ENCODE measurements around the gene WNT9B. TPM values are rescaled to one million over a fixed set of nuclear protein-coding genes. Genes with fewer than 3 reads are reported as not detected.
A peak's percentile ranks its signal among the peaks of the same experiment; 100 is the strongest.

Gene WNT9B
- polyA plus RNA-seq, 1 experiment = not detected

DNA sequence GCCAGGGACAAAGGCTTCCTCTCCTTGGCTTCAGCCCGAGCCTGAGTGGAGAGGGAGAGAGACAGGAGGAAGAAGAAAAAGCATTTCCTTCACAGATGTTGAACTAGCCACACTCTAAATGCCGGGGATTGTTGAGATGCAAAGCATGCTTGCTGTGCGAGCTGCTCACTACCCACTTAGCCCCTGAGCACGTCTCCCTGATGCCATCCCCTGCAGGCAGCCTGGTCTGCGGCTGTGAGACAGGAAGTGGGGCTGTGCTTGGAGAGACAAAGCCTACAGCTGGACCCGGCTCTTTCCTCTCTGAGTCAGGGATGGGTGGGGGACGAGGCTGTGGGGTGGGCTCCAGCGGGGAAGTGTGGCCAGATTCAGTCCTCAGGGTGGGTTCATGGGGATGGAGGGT, 13.7 kb downstream of the WNT9B start:
- 0 out of 2 replicates have a peak, but pooled peaks have one; percentile 6 for TF ChIP-seq CTCF (IDR thresholded peaks at IDR 0.05; ENCODE audit: insufficient read depth, low read depth, low read length)
- peaks cover 6% of the 10 kb centered on the region for H3K27me3 ChIP-seq (ENCODE audit: control insufficient read depth, insufficient read depth, low read length)
- DNase-seq (ENCODE audit: low read depth) = peak; percentile 58
- POLR2A ChIA-PET = no interaction called here
- H3K4me3 ChIP-seq (ENCODE audit: low read depth, low read length) = no peak overlapping the region
- CTCF ChIA-PET = interaction anchor here (0.6 to 3.8 kb wide), 4 partner anchors 11 to 399 kb away, joined by 3 to 16 read pairs (median 9); no protein-coding TSS in a partner anchor
- no peaks in the 10 kb centered on the region for H3K36me3 ChIP-seq (ENCODE audit: control insufficient read depth, insufficient read depth, low read length)

GRCh38 chr17:46866325-46866724, 14.9 kb downstream of the WNT9B start:
- ChIA-PET CTCF (interaction anchor here (1.5 to 3.8 kb wide), 3 partner anchors 9 to 73 kb away, joined by 5 to 16 read pairs (median 13); no protein-coding TSS in a partner anchor), POLR2A (no interaction called here)
- TF ChIP-seq CTCF (IDR thresholded peaks at IDR 0.05; ENCODE audit: insufficient read depth, low read depth, low read length) = no peak
- Histone ChIP-seq H3K36me3 (ENCODE audit: control insufficient read depth, insufficient read depth, low read length) (no peaks in the 10 kb centered on the region), H3K27me3 (ENCODE audit: control insufficient read depth, insufficient read depth, low read length) (peaks cover 7% of the 10 kb centered on the region), H3K4me3 (ENCODE audit: low read depth, low read length) (no peak overlapping the region)
- no peak for DNase-seq (ENCODE audit: low read depth)

GRCh38 chr17:46866747-46867146, 15.4 kb downstream of the WNT9B start:
- no peak overlapping the region for H3K4me3 ChIP-seq (ENCODE audit: low read depth, low read length)
- ChIA-PET POLR2A (no interaction called here), CTCF (interaction anchor here (1.1 to 3.8 kb wide), 4 partner anchors 9 to 73 kb away, joined by 3 to 16 read pairs (median 9); no protein-coding TSS in a partner anchor)
- TF ChIP-seq CTCF (IDR thresholded peaks at IDR 0.05; ENCODE audit: insufficient read depth, low read depth, low read length) = no peak
- no peaks in the 10 kb centered on the region for H3K36me3 ChIP-seq (ENCODE audit: control insufficient read depth, insufficient read depth, low read length)
- H3K27me3 ChIP-seq (ENCODE audit: control insufficient read depth, insufficient read depth, low read length) = peaks cover 7% of the 10 kb centered on the region
- no peak for DNase-seq (ENCODE audit: low read depth)

GRCh38 chr17:46868689-46869187, 17.4 kb downstream of the WNT9B start:
- Histone ChIP-seq H3K27me3 (ENCODE audit: control insufficient read depth, insufficient read depth, low read length) (peaks cover 6% of the 10 kb centered on the region), H3K36me3 (ENCODE audit: control insufficient read depth, insufficient read depth, low read length) (no peaks in the 10 kb centered on the region), H3K4me3 (ENCODE audit: low read depth, low read length) (no peak overlapping the region)
- ChIA-PET POLR2A (no interaction called here), CTCF (no interaction called here)
- DNase-seq (ENCODE audit: low read depth) = no peak
- TF ChIP-seq CTCF (IDR thresholded peaks at IDR 0.05; ENCODE audit: insufficient read depth, low read depth, low read length) = no peak

DNA sequence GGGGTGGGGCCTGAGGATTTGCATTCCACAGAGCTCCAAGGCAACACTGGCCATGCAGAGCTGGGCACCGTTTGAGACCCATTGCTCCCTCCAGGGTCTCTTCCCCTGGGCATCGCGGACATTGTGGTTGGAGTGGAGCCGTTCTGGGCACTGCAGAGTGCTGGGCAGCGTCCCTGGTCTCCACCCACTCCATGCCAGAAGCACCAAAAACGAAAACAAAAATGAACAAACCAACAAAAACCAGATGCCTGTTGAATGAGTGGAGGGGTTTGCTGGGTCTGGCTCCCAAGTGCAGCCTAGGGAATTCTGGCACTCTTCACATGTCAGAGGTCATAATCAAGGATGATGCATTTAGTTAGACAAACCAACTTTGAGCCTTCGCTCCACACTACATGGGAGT, 17.9 kb downstream of the WNT9B start:
- no peak overlapping the region for H3K4me3 ChIP-seq (ENCODE audit: low read depth, low read length)
- H3K27me3 ChIP-seq (ENCODE audit: control insufficient read depth, insufficient read depth, low read length) = peaks cover 6% of the 10 kb centered on the region
- CTCF ChIA-PET = interaction anchor here (1.0 to 1.3 kb wide), 2 partner anchors 34 to 73 kb away, joined by 3 to 6 read pairs; no protein-coding TSS in a partner anchor
- POLR2A ChIA-PET = no interaction called here
- H3K36me3 ChIP-seq (ENCODE audit: control insufficient read depth, insufficient read depth, low read length) = no peaks in the 10 kb centered on the region
- DNase-seq (ENCODE audit: low read depth) = no peak
- TF ChIP-seq CTCF (IDR thresholded peaks at IDR 0.05; ENCODE audit: insufficient read depth, low read depth, low read length) = no peak
